ENCODE data around the gene NFE2L3. TPM values are rescaled to one million over a fixed set of nuclear protein-coding genes. Genes with fewer than 3 reads are reported as not detected.

NFE2L3 gene
- total RNA-seq, 1 experiment from 2014 or later, result 8.5 TPM

GRCh38 chr7:26180792-26181198 lies 28.8 kb downstream of the NFE2L3 start:
- BruUV-seq (replicated peaks), result no TSS peak
- ChIA-PET POLR2A (ENCODE audit: low non-redundant PET) (no interaction called here), CTCF (no interaction called here)
- H3K36me3 ChIP-seq (ENCODE audit: insufficient read depth, low read length, poor library complexity, severe bottlenecking), result no peaks in the 10 kb centered on the region
- H3K9me3 ChIP-seq (ENCODE audit: low read depth, low read length, poor library complexity, severe bottlenecking), result no peaks in the 10 kb centered on the region
- H3K27ac ChIP-seq (ENCODE audit: low read depth, low read length, poor library complexity, severe bottlenecking), result no peak overlapping the region
- no peak for TF ChIP-seq CTCF (conservative IDR thresholded peaks at IDR 0.05; ENCODE audit: low read depth, low read length)
- no peak for TF ChIP-seq EZH2 (IDR thresholded peaks at IDR 0.05; ENCODE audit: borderline replicate concordance, low read depth, low read length, poor library complexity, severe bottlenecking)
- intact Hi-C loops (cut with micrococcal nuclease; ENCODE audit: unreplicated experiment), result loop anchor here (5.0 kb wide), 1 partner anchor 288 kb away; no protein-coding TSS in a partner anchor
- no peak overlapping the region for H3K4me3 ChIP-seq (ENCODE audit: low read depth, low read length, poor library complexity, severe bottlenecking)
- H3K27me3 ChIP-seq (replicated peaks; ENCODE audit: insufficient read depth, low read depth, low read length, poor library complexity), result no peaks in the 10 kb centered on the region
- no peak for DNase-seq (ENCODE audit: low spot score)
- H3K4me1 ChIP-seq (ENCODE audit: insufficient read depth, low read length, poor library complexity, severe bottlenecking), result no peaks in the 10 kb centered on the region

GRCh38 chr7:26181474-26182227 lies 29.7 kb downstream of the NFE2L3 start:
- ChIA-PET POLR2A (ENCODE audit: low non-redundant PET) (interaction anchor here (0.5 kb wide), 1 partner anchor 37 kb away, joined by 6 read pairs; no protein-coding TSS in a partner anchor), CTCF (no interaction called here)
- Histone ChIP-seq H3K4me3 (ENCODE audit: low read depth, low read length, poor library complexity, severe bottlenecking) (no peak overlapping the region), H3K36me3 (ENCODE audit: insufficient read depth, low read length, poor library complexity, severe bottlenecking) (peaks cover 4% of the 10 kb centered on the region), H3K27me3 (replicated peaks; ENCODE audit: insufficient read depth, low read depth, low read length, poor library complexity) (no peaks in the 10 kb centered on the region), H3K4me1 (ENCODE audit: insufficient read depth, low read length, poor library complexity, severe bottlenecking) (no peaks in the 10 kb centered on the region), H3K27ac (ENCODE audit: low read depth, low read length, poor library complexity, severe bottlenecking) (no peak overlapping the region), H3K9me3 (ENCODE audit: low read depth, low read length, poor library complexity, severe bottlenecking) (no peaks in the 10 kb centered on the region)
- DNase-seq (ENCODE audit: low spot score), result no peak
- no TSS peak for BruUV-seq (replicated peaks)
- intact Hi-C loops (cut with micrococcal nuclease; ENCODE audit: unreplicated experiment), result loop anchor here (5.0 kb wide), 1 partner anchor 289 kb away; no protein-coding TSS in a partner anchor
- TF ChIP-seq EZH2 (IDR thresholded peaks at IDR 0.05; ENCODE audit: borderline replicate concordance, low read depth, low read length, poor library complexity, severe bottlenecking), result no peak
- no peak for TF ChIP-seq CTCF (conservative IDR thresholded peaks at IDR 0.05; ENCODE audit: low read depth, low read length)

- H3K27me3 ChIP-seq (replicated peaks; ENCODE audit: insufficient read depth, low read depth, low read length, poor library complexity), result no peaks in the 10 kb centered on the region
- CTCF ChIA-PET, result no interaction called here
- H3K9me3 ChIP-seq (ENCODE audit: low read depth, low read length, poor library complexity, severe bottlenecking), result no peaks in the 10 kb centered on the region
- intact Hi-C loops (cut with micrococcal nuclease; ENCODE audit: unreplicated experiment), result loop anchor here (5.0 kb wide), 1 partner anchor 290 kb away; no protein-coding TSS in a partner anchor
- no peaks in the 10 kb centered on the region for H3K4me1 ChIP-seq (ENCODE audit: insufficient read depth, low read length, poor library complexity, severe bottlenecking)
- POLR2A ChIA-PET (ENCODE audit: low non-redundant PET), result no interaction called here
- H3K4me3 ChIP-seq (ENCODE audit: low read depth, low read length, poor library complexity, severe bottlenecking), result no peak overlapping the region
- DNase-seq (ENCODE audit: low spot score), result no peak
- peaks cover 4% of the 10 kb centered on the region for H3K36me3 ChIP-seq (ENCODE audit: insufficient read depth, low read length, poor library complexity, severe bottlenecking)
- H3K27ac ChIP-seq (ENCODE audit: low read depth, low read length, poor library complexity, severe bottlenecking), result no peak overlapping the region
- BruUV-seq (replicated peaks), result no TSS peak
- TF ChIP-seq EZH2 (IDR thresholded peaks at IDR 0.05; ENCODE audit: borderline replicate concordance, low read depth, low read length, poor library complexity, severe bottlenecking) (no peak), CTCF (conservative IDR thresholded peaks at IDR 0.05; ENCODE audit: low read depth, low read length) (no peak)
Measured at GRCh38 chr7:26182283-26182682, 30.3 kb downstream of the NFE2L3 start.

Data from A673 (cell line).